Measurements from ENCODE around the gene PPP1R17.

- no peak for TF ChIP-seq POLR2AphosphoS5 (IDR thresholded peaks at IDR 0.05; ENCODE audit: low read depth, low read length)
- TF ChIP-seq REST (IDR thresholded peaks at IDR 0.05; ENCODE audit: insufficient read depth in 1 of 2, low read depth in 2 of 2, low read length in 2 of 2) = no peak
Observed at GRCh38 chr7:31652063-31652326, 35.0 kb upstream of the PPP1R17 start.
